Caki2 (cell line): Measurements from ENCODE around the gene CFAP61. TPM values are rescaled to one million over a fixed set of nuclear protein-coding genes. Genes with fewer than 3 reads are reported as not detected.
A peak's percentile ranks its signal among the peaks of the same experiment; 100 is the strongest.
"Not testable (repeated sequence)": the region's sequence is repeated elsewhere in the genome, so short reads cannot be mapped to it uniquely, and the experiment has no call there.

Experiments used
- DNase-seq: peaks from one replicate; pipeline ENCODE4 v3.0.0-alpha.2; 2015; ENCODE audit warnings: low read depth
- in situ Hi-C: cut with HindIII; loops from 2 replicates; pipeline ENCODE4 v1.10.0; 2016; ENCODE audit warnings: low sequenced_read_pairs, low pct_unique_long_range_greater_than_20kb, mixed read lengths
- total RNA-seq: library from RNA; depleted of rRNA; stranded (reverse); fragments of >200 nt; shearing (Covaris generic); gene quantifications from 2 replicates; pipeline ENCODE4 v1.2.3, GENCODE V29; 2014; ENCODE audit warnings: low replicate concordance; rRNA removed

Gene CFAP61
- 0.07 and 0.14 TPM in 2 replicates for total RNA-seq

GRCh38 chr20:20052074-20052970 is at the start of gene CFAP61, which contains the start of gene CRNKL1:
TSS of gene CFAP61 (plus strand) at chr20:20052532. CDS start at chr20:20056654, 4,122 bp downstream.
TSS of gene CRNKL1 (minus strand) at chr20:20052466. CDS start at chr20:20052342, 124 bp downstream.
- in situ Hi-C loops, result no loop called here
- peak; percentile 98 for DNase-seq

- no peak for DNase-seq
- in situ Hi-C loops, result no loop called here
Observed at GRCh38 chr20:20003031-20003954, 49.0 kb upstream of the CFAP61 start.

GRCh38 chr20:20003955-20004322 is 48.4 kb upstream of the CFAP61 start:
- in situ Hi-C loops, DNase-seq: not testable (repeated sequence)

- no peak for DNase-seq
- in situ Hi-C loops, result no loop called here
Observed at GRCh38 chr20:20005342-20005741, 47.0 kb upstream of the CFAP61 start.

- in situ Hi-C loops, result no loop called here
- DNase-seq, result no peak
Observed at GRCh38 chr20:20009784-20010253, 42.5 kb upstream of the CFAP61 start.

- DNase-seq, result peak; percentile 54
- in situ Hi-C loops, result no loop called here
Observed at GRCh38 chr20:20010639-20011500, 41.5 kb upstream of the CFAP61 start.

GRCh38 chr20:20012541-20012940 is 39.8 kb upstream of the CFAP61 start:
- DNase-seq, result no peak
- in situ Hi-C loops, result no loop called here

GRCh38 chr20:20014659-20015058 is 37.7 kb upstream of the CFAP61 start:
- in situ Hi-C loops, result no loop called here
- no peak for DNase-seq

- in situ Hi-C loops, result no loop called here
- DNase-seq, result peak; percentile 93
Observed at GRCh38 chr20:20017001-20017843, 35.1 kb upstream of the CFAP61 start, which contains the start of gene NAA20. TSS of gene NAA20 (plus strand) at chr20:20017362. CDS start at chr20:20017397, 35 bp downstream.

- in situ Hi-C loops, result no loop called here
- DNase-seq, result no peak
Observed at GRCh38 chr20:20017844-20018185, 34.5 kb upstream of the CFAP61 start.

GRCh38 chr20:20018366-20018765 is 34.0 kb upstream of the CFAP61 start:
- in situ Hi-C loops, result no loop called here
- no peak for DNase-seq

GRCh38 chr20:20019123-20019522 is 33.2 kb upstream of the CFAP61 start:
- no peak for DNase-seq
- in situ Hi-C loops, result no loop called here

- in situ Hi-C loops, result no loop called here
Observed at GRCh38 chr20:20020908-20021307, 31.4 kb upstream of the CFAP61 start.

GRCh38 chr20:20021835-20022234 is 30.5 kb upstream of the CFAP61 start:
- in situ Hi-C loops, result no loop called here
- no peak for DNase-seq

More at GRCh38 chr20:20020908-20021307, 31.4 kb upstream of the CFAP61 start:
- no peak for DNase-seq

- no peak for DNase-seq
- in situ Hi-C loops, result no loop called here
Observed at GRCh38 chr20:20022498-20022897, 29.8 kb upstream of the CFAP61 start.

GRCh38 chr20:20023395-20023794 is 28.9 kb upstream of the CFAP61 start:
- in situ Hi-C loops, result no loop called here
- DNase-seq, result no peak

GRCh38 chr20:20024942-20025341 is 27.4 kb upstream of the CFAP61 start:
- in situ Hi-C loops, result no loop called here
- peak; percentile 49 for DNase-seq
